Measurements from ENCODE around the gene CXCL12.

CXCL12 gene

DNA sequence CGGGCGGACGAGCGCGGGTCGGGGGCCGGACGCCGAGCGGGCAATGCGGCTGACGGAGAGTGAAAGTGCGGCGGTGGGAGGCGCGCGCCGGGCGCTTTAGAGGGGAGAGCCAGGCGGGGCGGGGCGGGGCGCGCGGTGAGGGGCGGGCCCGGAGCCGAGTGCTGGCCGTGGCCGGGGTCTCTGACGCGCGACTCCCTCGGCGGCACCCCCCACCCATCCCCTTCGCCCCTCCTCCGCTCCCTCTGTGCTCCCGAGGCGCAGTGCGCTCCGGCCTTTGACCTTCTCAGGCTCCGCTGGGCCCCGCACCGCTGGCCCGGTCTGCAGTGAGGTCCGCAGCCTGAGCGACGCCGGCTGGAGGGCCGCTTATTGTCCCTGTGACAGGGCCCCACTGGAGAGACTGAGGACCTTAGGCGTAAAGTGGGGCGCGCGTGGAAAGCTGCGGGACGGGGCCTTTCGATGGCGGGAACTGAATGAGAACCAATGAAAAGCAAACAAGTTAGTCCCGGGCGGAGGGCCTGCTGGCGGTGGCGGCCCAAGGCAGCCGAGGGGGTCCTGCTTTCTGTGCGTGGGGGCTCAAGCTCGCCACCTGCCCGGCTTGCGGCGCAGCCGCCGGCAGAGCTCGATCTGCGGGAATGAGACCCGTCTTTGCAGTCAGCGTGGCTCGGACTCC is at the start of gene CXCL12:
CXCL12 (minus strand) TSS at position 72 of the 670 bp plus-strand sequence. CDS start 92 bp downstream, outside the sequence.
- no peak within 1 kb of the TSS for H3K4me3 ChIP-seq (ENCODE audit: low read length)
- TF ChIP-seq, protein P1, sequence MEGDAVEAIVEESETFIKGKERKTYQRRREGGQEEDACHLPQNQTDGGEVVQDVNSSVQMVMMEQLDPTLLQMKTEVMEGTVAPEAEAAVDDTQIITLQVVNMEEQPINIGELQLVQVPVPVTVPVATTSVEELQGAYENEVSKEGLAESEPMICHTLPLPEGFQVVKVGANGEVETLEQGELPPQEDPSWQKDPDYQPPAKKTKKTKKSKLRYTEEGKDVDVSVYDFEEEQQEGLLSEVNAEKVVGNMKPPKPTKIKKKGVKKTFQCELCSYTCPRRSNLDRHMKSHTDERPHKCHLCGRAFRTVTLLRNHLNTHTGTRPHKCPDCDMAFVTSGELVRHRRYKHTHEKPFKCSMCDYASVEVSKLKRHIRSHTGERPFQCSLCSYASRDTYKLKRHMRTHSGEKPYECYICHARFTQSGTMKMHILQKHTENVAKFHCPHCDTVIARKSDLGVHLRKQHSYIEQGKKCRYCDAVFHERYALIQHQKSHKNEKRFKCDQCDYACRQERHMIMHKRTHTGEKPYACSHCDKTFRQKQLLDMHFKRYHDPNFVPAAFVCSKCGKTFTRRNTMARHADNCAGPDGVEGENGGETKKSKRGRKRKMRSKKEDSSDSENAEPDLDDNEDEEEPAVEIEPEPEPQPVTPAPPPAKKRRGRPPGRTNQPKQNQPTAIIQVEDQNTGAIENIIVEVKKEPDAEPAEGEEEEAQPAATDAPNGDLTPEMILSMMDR (IDR thresholded peaks at IDR 0.05; ENCODE audit: insufficient read depth, low read depth, low read length, missing control alignments): no peak
- no peak for DNase-seq (ENCODE audit: low read depth)

GRCh38 chr10:44427479-44427878 is 42.6 kb upstream of the CXCL12 start:
- no peak for DNase-seq (ENCODE audit: low read depth)
- no peak overlapping the region for H3K4me3 ChIP-seq (ENCODE audit: low read length)
- TF ChIP-seq, protein P1 (IDR thresholded peaks at IDR 0.05; ENCODE audit: insufficient read depth, low read depth, low read length, missing control alignments): no peak

DNA sequence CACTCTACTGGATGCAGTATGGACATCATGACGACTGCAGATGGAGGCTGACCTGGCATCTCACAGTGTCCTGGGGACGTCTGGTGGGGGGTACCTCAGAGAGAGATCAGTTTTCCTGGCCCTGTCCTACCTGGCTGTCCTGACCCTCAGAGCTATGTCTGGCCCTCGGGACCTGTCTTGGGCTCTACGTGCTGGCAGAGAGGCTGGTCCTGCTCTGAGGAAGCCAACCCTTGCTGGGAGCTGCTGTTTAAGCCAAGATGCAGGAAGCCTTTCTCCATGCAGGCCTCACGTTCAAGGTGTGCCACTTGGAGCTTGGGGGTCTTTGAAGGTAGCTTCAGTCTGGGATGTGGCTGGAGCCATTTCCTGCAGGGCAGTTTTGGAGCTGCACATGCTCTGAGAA is 42.1 kb upstream of the CXCL12 start:
- no peak for DNase-seq (ENCODE audit: low read depth)
- H3K4me3 ChIP-seq (ENCODE audit: low read length): no peak overlapping the region
- TF ChIP-seq, protein P1 (IDR thresholded peaks at IDR 0.05; ENCODE audit: insufficient read depth, low read depth, low read length, missing control alignments): no peak

GRCh38 chr10:44426247-44427034 is 41.5 kb upstream of the CXCL12 start:
- TF ChIP-seq, protein P1 (IDR thresholded peaks at IDR 0.05; ENCODE audit: insufficient read depth, low read depth, low read length, missing control alignments): no peak
- H3K4me3 ChIP-seq (ENCODE audit: low read length): no peak overlapping the region
- no peak for DNase-seq (ENCODE audit: low read depth)

DNA sequence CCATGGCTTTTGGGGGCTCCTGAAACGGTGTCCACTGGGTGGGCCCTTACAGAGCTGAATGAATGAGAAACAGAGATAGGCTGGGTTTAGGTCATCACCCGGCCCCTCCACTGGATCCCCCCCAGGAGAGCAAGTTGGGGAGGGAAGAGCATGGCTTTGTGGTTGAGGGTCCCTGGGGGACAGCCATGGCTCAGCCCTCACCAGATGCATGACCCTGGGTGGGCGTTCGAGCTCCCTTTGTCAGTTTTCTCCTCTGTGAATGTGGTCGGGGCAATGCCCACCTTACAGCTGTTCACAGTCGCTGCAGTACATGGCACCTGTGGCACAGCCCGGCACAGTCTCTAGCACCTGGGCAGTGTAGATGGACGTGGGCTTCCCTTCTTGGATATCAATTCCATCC is 40.6 kb upstream of the CXCL12 start:
- H3K4me3 ChIP-seq (ENCODE audit: low read length): no peak overlapping the region
- TF ChIP-seq, protein P1 (IDR thresholded peaks at IDR 0.05; ENCODE audit: insufficient read depth, low read depth, low read length, missing control alignments): no peak
- no peak for DNase-seq (ENCODE audit: low read depth)

DNA sequence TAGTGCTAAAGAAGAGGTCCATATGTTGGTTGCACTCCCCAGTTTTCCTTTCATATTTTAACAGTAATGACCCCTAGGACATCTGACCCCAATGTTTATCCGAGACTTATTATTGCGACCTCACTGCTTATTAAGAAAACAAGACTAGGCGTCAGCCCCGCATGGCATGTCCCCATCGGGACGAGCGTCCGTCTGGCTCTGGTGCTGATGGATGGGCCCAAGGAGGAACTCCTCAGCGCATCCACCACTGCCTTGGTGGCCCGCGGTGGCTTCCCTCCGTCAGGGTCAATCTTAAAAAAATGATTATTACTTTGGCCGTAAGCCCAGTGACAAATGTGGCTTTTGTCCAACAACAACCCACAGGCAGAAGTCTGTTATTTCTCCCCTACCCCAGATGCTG is 40.1 kb upstream of the CXCL12 start:
- no peak overlapping the region for H3K4me3 ChIP-seq (ENCODE audit: low read length)
- TF ChIP-seq, protein P1 (IDR thresholded peaks at IDR 0.05; ENCODE audit: insufficient read depth, low read depth, low read length, missing control alignments): no peak
- DNase-seq (ENCODE audit: low read depth): no peak
